Endothelial cell of umbilical vein (primary cell): ENCODE results near the gene THBS4.

ENCODE experiments used
- GATA2 ChIP-seq: IDR thresholded peaks from 2 replicates; pipeline ENCODE4 v1.7.0; 2011; ENCODE audit warnings: low read depth, mild to moderate bottlenecking, moderate library complexity, mixed read lengths, low read length; ENCODE audit not compliant: insufficient read length, insufficient read depth
- POLR2A ChIP-seq: IDR thresholded peaks from 2 replicates; pipeline ENCODE4 v1.6.1; 2012; ENCODE audit warnings: low read depth, mild to moderate bottlenecking, control low read depth, low read length
- POLR2AphosphoS5 ChIP-seq: IDR thresholded peaks from 2 replicates; pipeline ENCODE4 v1.6.1; 2012; ENCODE audit warnings: low read depth, mild to moderate bottlenecking, control low read depth, low read length, moderate library complexity; ENCODE audit not compliant: insufficient read depth
- TF ChIP-seq, protein P1 (sequence below), 2 donors: IDR thresholded peaks; 1 replicate in 1 of 2; 2 replicates in 1 of 2; pipeline ENCODE4 v1.5.1; 2011; ENCODE audit warnings: low read length in 2 of 2, mild to moderate bottlenecking in 2 of 2, moderate library complexity in 2 of 2, control low read depth in 1 of 2, inconsistent platforms in 1 of 2, low read depth in 1 of 2; ENCODE audit not compliant: insufficient read depth in 1 of 2; ENCODE audit errors: extremely low read depth in 1 of 2

DNA sequence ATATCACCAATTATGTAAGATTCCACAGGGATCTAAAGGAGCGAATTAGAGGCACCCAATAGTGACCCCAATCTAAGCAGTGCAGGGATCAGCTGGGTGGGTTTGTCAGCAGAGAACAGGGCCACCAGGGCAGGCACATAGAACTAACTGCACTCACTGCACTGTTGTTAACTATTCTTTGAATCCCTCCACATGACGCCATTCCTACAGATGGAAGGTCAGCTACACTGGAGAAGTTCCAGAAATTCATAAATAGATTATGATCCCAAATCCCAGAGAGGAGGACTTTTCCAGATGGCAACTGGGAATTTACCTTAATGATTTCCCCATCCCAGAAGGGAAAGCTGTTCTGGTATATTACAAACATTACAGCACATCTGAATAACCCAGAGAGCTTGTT is 84.2 kb downstream of the THBS4 start:
- TF ChIP-seq POLR2AphosphoS5 (no peak), POLR2A (no peak), GATA2 (no peak)
- TF ChIP-seq, protein P1, sequence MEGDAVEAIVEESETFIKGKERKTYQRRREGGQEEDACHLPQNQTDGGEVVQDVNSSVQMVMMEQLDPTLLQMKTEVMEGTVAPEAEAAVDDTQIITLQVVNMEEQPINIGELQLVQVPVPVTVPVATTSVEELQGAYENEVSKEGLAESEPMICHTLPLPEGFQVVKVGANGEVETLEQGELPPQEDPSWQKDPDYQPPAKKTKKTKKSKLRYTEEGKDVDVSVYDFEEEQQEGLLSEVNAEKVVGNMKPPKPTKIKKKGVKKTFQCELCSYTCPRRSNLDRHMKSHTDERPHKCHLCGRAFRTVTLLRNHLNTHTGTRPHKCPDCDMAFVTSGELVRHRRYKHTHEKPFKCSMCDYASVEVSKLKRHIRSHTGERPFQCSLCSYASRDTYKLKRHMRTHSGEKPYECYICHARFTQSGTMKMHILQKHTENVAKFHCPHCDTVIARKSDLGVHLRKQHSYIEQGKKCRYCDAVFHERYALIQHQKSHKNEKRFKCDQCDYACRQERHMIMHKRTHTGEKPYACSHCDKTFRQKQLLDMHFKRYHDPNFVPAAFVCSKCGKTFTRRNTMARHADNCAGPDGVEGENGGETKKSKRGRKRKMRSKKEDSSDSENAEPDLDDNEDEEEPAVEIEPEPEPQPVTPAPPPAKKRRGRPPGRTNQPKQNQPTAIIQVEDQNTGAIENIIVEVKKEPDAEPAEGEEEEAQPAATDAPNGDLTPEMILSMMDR (IDR thresholded peaks at IDR 0.05; ENCODE audit: extremely low read depth in 1 of 2, insufficient read depth in 1 of 2, low read depth in 1 of 2, low read length in 2 of 2), result no peak
